Calu3 (cell line): ENCODE data around the gene RIPOR3. TPM values are rescaled to one million over a fixed set of nuclear protein-coding genes. Genes with fewer than 3 reads are reported as not detected.

Source experiments
- BruUV-seq: library from RNA; stranded (reverse); fragments of 400-500 nt; replicated peaks from 2 replicates; lab custom pipeline; 2021; lab: Mats Ljungman, UMichigan
- CTCF ChIA-PET: fragments of 300-600 bp; sonication (Branson Sonifier 250); formaldehyde crosslinking; loops from one replicate; lab custom pipeline; 2022; ENCODE audit warnings: antibody characterized with exemption; lab: Charles Lee
- DNase-seq: peaks from one replicate; pipeline ENCODE4 v3.0.0; 2022
- H3K27ac Mint-ChIP-seq: one replicate; pipeline ENCODE4 v1.8.0; 2022; ENCODE audit warnings: mixed read lengths; ENCODE audit not compliant: unreplicated experiment
- H3K27me3 Mint-ChIP-seq: one replicate; pipeline ENCODE4 v1.8.0; 2022; ENCODE audit warnings: mixed read lengths; ENCODE audit not compliant: unreplicated experiment
- H3K36me3 Mint-ChIP-seq: one replicate; pipeline ENCODE4 v1.8.0; 2022; ENCODE audit warnings: mild to moderate bottlenecking, moderate library complexity, mixed read lengths; ENCODE audit not compliant: insufficient read depth, unreplicated experiment
- H3K4me1 Mint-ChIP-seq: one replicate; pipeline ENCODE4 v1.8.0; 2022; ENCODE audit warnings: mild to moderate bottlenecking, low read depth, mixed read lengths; ENCODE audit not compliant: unreplicated experiment
- H3K4me3 Mint-ChIP-seq: one replicate; pipeline ENCODE4 v1.8.0; 2022; ENCODE audit warnings: mild to moderate bottlenecking, low read depth, moderate library complexity, mixed read lengths; ENCODE audit not compliant: unreplicated experiment
- H3K9me3 Mint-ChIP-seq: one replicate; pipeline ENCODE4 v1.8.0; 2022; ENCODE audit warnings: low read depth, mixed read lengths; ENCODE audit not compliant: unreplicated experiment
- CTCF ChIP-seq: fragments of 200-600 bp; IDR thresholded peaks from one replicate; pipeline ENCODE4 v1.8.0; 2022; ENCODE audit warnings: antibody characterized with exemption; ENCODE audit not compliant: unreplicated experiment
- intact Hi-C: fragments of 100-400 bp; cut with micrococcal nuclease; formaldehyde crosslinking; loops from one replicate; pipeline ENCODE4 v1.10.0; 2022; ENCODE audit not compliant: unreplicated experiment
- total RNA-seq: library from RNA; stranded (reverse); gene quantifications from 2 replicates; pipeline ENCODE4 v1.2.3, GENCODE V29; 2022

Gene RIPOR3
- total RNA-seq, 1 experiment from 2014 or later: 4.0 TPM

GRCh38 chr20:50609438-50609989, 81.8 kb downstream of the RIPOR3 start:
- Mint-ChIP-seq H3K27me3 (no peaks in the 10 kb centered on the region), H3K27ac (no peak overlapping the region), H3K4me1 (no peaks in the 10 kb centered on the region), H3K4me3 (no peak overlapping the region), H3K9me3 (no peaks in the 10 kb centered on the region), H3K36me3 (peaks cover 5% of the 10 kb centered on the region)
- TF ChIP-seq CTCF: no peak
- intact Hi-C loops: no loop called here
- no peak for DNase-seq
- CTCF ChIA-PET: no interaction called here
- no TSS peak for BruUV-seq

GRCh38 chr20:50608750-50609104, 82.6 kb downstream of the RIPOR3 start:
- peaks cover 5% of the 10 kb centered on the region for H3K36me3 Mint-ChIP-seq
- no TSS peak for BruUV-seq

GRCh38 chr20:50607850-50608749, 83.2 kb downstream of the RIPOR3 start:
- Mint-ChIP-seq H3K4me1 (no peaks in the 10 kb centered on the region), H3K27me3 (no peaks in the 10 kb centered on the region), H3K27ac (no peak overlapping the region), H3K4me3 (no peak overlapping the region), H3K36me3 (peaks cover 5% of the 10 kb centered on the region), H3K9me3 (no peaks in the 10 kb centered on the region)
- BruUV-seq: no TSS peak
- no peak for TF ChIP-seq CTCF
- intact Hi-C loops: no loop called here
- CTCF ChIA-PET: interaction anchor here (0.6 kb wide), 1 partner anchor 168 kb away, joined by 3 read pairs; no protein-coding TSS in a partner anchor
- no peak for DNase-seq

More at GRCh38 chr20:50608750-50609104, 82.6 kb downstream of the RIPOR3 start:
- CTCF ChIA-PET: no interaction called here
- Mint-ChIP-seq H3K4me3 (no peak overlapping the region), H3K27me3 (no peaks in the 10 kb centered on the region), H3K27ac (no peak overlapping the region), H3K9me3 (no peaks in the 10 kb centered on the region), H3K4me1 (no peaks in the 10 kb centered on the region)
- intact Hi-C loops: no loop called here
- DNase-seq: no peak
- no peak for TF ChIP-seq CTCF

- no TSS peak for BruUV-seq
- H3K4me1 Mint-ChIP-seq: no peaks in the 10 kb centered on the region
- no peaks in the 10 kb centered on the region for H3K9me3 Mint-ChIP-seq
- peaks cover 5% of the 10 kb centered on the region for H3K36me3 Mint-ChIP-seq
- no peak overlapping the region for H3K27ac Mint-ChIP-seq
- TF ChIP-seq CTCF: no peak
- DNase-seq: no peak
- no peak overlapping the region for H3K4me3 Mint-ChIP-seq
- no peaks in the 10 kb centered on the region for H3K27me3 Mint-ChIP-seq
- intact Hi-C loops: no loop called here
- CTCF ChIA-PET: interaction anchor here (0.6 kb wide), 1 partner anchor 169 kb away, joined by 3 read pairs; no protein-coding TSS in a partner anchor
These were observed 83.9 kb downstream of the RIPOR3 start for GRCh38 chr20:50607436-50607835.
